NK-92 treated with Interleukin-12 subunit alpha and Interleukin-12 subunit beta, amount 100 ng/mL, for 24 hours (cell line): Measurements from ENCODE around the gene HABP2.

ENCODE experiments used
- DNase-seq: peaks from one replicate; lab custom pipeline; 2025; lab: John Stamatoyannopoulos, UW

HABP2 gene

DNA sequence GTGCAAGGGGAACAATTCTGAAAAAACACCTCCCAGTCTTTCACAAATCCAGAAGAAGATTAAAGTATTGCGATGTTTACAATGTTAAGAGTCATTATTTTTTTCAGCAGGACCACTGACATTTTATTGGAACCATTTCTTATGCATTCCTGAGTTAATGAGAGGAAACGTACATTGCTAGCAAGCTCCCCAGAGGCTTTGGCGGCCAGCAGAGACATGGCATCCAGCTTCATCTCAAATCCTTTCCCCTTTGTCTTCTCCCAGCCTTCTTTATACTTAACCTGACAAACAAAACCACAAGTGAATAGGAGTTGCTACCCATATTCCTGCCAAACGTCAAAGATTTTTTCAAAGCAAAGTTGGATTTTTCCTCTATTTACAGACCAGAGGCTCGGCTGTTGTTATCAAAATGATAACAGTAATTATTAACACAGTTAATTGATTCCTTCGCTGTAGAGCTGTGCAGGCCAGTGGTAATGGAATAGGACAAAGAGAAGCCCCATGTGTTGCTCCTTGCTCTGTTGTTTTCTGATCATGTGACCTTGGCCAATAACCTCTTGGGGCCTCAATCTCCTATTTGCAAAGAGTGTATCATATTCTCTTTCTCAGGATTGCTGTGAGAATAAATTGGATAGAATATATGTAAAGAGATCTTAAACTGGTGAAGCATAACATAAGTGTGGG lies 79.0 kb downstream of the HABP2 start:
- no peak for DNase-seq
